Prostate gland (tissue), 2 donors: ENCODE data around the gene LRRC73. TPM values are rescaled to one million over a fixed set of nuclear protein-coding genes. Genes with fewer than 3 reads are reported as not detected.
"Not testable (repeated sequence)": the region's sequence is repeated elsewhere in the genome, so short reads cannot be mapped to it uniquely, and the experiment has no call there.

ENCODE experiments used
- DNase-seq: peaks from one replicate; pipeline ENCODE4 v3.0.0-alpha.2; 2019; ENCODE audit warnings: low spot score
- H3K27ac ChIP-seq, 2 donors: fragments of 200-600 bp; sonication (generic); 2 replicates each; pipeline ENCODE4 v1.5.1; 2017 to 2019
- H3K27me3 ChIP-seq: fragments of 200-600 bp; sonication (generic); replicated peaks from 2 replicates; pipeline ENCODE4 v1.5.1; 2019; ENCODE audit not compliant: insufficient read depth
- H3K36me3 ChIP-seq, 2 donors: fragments of 200-600 bp; sonication (generic); 1 replicate in 1 of 2; 2 replicates in 1 of 2; pipeline versions ENCODE4 v1.5.1 to v1.8.1; 2017 to 2019
- H3K4me1 ChIP-seq: fragments of 200-600 bp; sonication (generic); replicated peaks from 2 replicates; pipeline ENCODE4 v1.5.1; 2019
- H3K4me3 ChIP-seq, 2 donors: fragments of 200-600 bp; sonication (generic); 2 replicates each; pipeline ENCODE4 v1.5.1; 2017 to 2019
- H3K9me3 ChIP-seq: fragments of 200-600 bp; sonication (generic); 2 replicates; pipeline ENCODE4 v1.5.1; 2017
- CTCF ChIP-seq, 4 experiments: fragments of 200-600 bp in 2 of 4; fragments of 450-650 bp in 2 of 4; sonication (generic) in 2 of 4; IDR thresholded peaks; 1 replicate in 3 of 4; 2 replicates in 1 of 4; pipeline ENCODE4 v1.5.1; 2016 to 2019; ENCODE audit warnings: antibody characterized with exemption in 4 of 4, mild to moderate bottlenecking in 2 of 4, moderate library complexity in 2 of 4
- POLR2A ChIP-seq: fragments of 450-650 bp; IDR thresholded peaks from one replicate; pipeline ENCODE4 v1.6.1; 2016; ENCODE audit warnings: antibody characterized with exemption, mild to moderate bottlenecking
- POLR2AphosphoS5 ChIP-seq: sonication (generic); formaldehyde crosslinking; IDR thresholded peaks from one replicate; pipeline ENCODE4 v1.6.1; 2017; ENCODE audit warnings: antibody characterized with exemption
- WGBS: methylation state at CpG from one replicate; pipeline ENCODE4 v1.1.5; 2018; 5-methylcytosine and 5-hydroxymethylcytosine counted together
- intact Hi-C: fragments of 100-400 bp; cut with DNase I; formaldehyde crosslinking; loops from one replicate; pipeline ENCODE4 v1.14.2; 2022
- total RNA-seq, 2 donors: library from RNA; depleted of rRNA; stranded (reverse); fragments of >200 nt; gene quantifications; one replicate each; pipeline ENCODE4 v1.1.0, GENCODE V29; 2016

LRRC73 gene
- total RNA-seq, 2 donors from 2014 or later = 0.68 to 4.0 TPM

- TF ChIP-seq POLR2AphosphoS5 (no peak), CTCF (IDR thresholded peaks at IDR 0.05) (no peak), POLR2A (no peak)
- intact Hi-C loops = no loop called here
- H3K9me3 ChIP-seq = no peaks in the 10 kb centered on the region
- DNase-seq = no peak
- H3K4me1 ChIP-seq = no peaks in the 10 kb centered on the region
- no peaks in the 10 kb centered on the region for H3K36me3 ChIP-seq
- H3K27me3 ChIP-seq = no peaks in the 10 kb centered on the region
- H3K4me3 ChIP-seq = no peak overlapping the region
- H3K27ac ChIP-seq = no peak overlapping the region
- 96% methylated on average over 8 of the region's 8 CpGs for WGBS
Measured at GRCh38 chr6:43541774-43542471, 31.8 kb upstream of the LRRC73 start.

GRCh38 chr6:43540507-43540906 is 30.4 kb upstream of the LRRC73 start:
- Histone ChIP-seq H3K27ac (no peak overlapping the region), H3K27me3 (no peaks in the 10 kb centered on the region), H3K4me1 (no peaks in the 10 kb centered on the region), H3K9me3 (no peaks in the 10 kb centered on the region), H3K36me3 (no peaks in the 10 kb centered on the region), H3K4me3 (no peak overlapping the region)
- DNase-seq = no peak
- TF ChIP-seq POLR2AphosphoS5 = no peak
- no peak for TF ChIP-seq POLR2A
- no peak for TF ChIP-seq CTCF (IDR thresholded peaks at IDR 0.05)
- intact Hi-C loops = no loop called here
- 95% methylated on average over 5 of the region's 5 CpGs for WGBS

- H3K27ac ChIP-seq, H3K4me3 ChIP-seq, H3K9me3 ChIP-seq, H3K27me3 ChIP-seq, H3K4me1 ChIP-seq, DNase-seq, H3K36me3 ChIP-seq, intact Hi-C loops: not testable (repeated sequence)
- 96% methylated on average over 20 of the region's 20 CpGs for WGBS
Measured at GRCh38 chr6:43539409-43539808, 29.3 kb upstream of the LRRC73 start.

- H3K36me3 ChIP-seq, H3K27me3 ChIP-seq, H3K27ac ChIP-seq, H3K4me1 ChIP-seq, H3K4me3 ChIP-seq, DNase-seq, intact Hi-C loops, H3K9me3 ChIP-seq: not testable (repeated sequence)
- 94% methylated on average over 17 of the region's 17 CpGs for WGBS
Measured at GRCh38 chr6:43538986-43539385, 28.8 kb upstream of the LRRC73 start.

GRCh38 chr6:43532201-43532600 is 22.1 kb upstream of the LRRC73 start:
- intact Hi-C loops = no loop called here
- H3K27ac ChIP-seq = no peak overlapping the region
- H3K27me3 ChIP-seq = no peaks in the 10 kb centered on the region
- no peaks in the 10 kb centered on the region for H3K4me1 ChIP-seq
- H3K4me3 ChIP-seq = no peak overlapping the region
- H3K9me3 ChIP-seq = no peaks in the 10 kb centered on the region
- peaks cover 0 to 11% of the 10 kb centered on the region in 2 donors for H3K36me3 ChIP-seq
- 81% methylated on average over 1 of the region's 1 CpG for WGBS
- TF ChIP-seq POLR2AphosphoS5 (no peak), CTCF (IDR thresholded peaks at IDR 0.05) (no peak), POLR2A (no peak)
- no peak for DNase-seq

- H3K27me3 ChIP-seq = no peaks in the 10 kb centered on the region
- WGBS = 80% methylated on average over 10 of the region's 10 CpGs
- intact Hi-C loops = no loop called here
- TF ChIP-seq CTCF (IDR thresholded peaks at IDR 0.05) = no peak
- TF ChIP-seq POLR2AphosphoS5 = no peak
- TF ChIP-seq POLR2A = no peak
- H3K9me3 ChIP-seq = no peaks in the 10 kb centered on the region
- H3K4me1 ChIP-seq = no peaks in the 10 kb centered on the region
- no peak overlapping the region for H3K27ac ChIP-seq
- no peak overlapping the region for H3K4me3 ChIP-seq
- no peak for DNase-seq
- H3K36me3 ChIP-seq = peaks cover 0 to 20% of the 10 kb centered on the region in 2 donors
Measured at GRCh38 chr6:43524483-43524961, 14.4 kb upstream of the LRRC73 start.
